ENCODE data around the gene SMOC2.
"Not testable (repeated sequence)": the region's sequence is repeated elsewhere in the genome, so short reads cannot be mapped to it uniquely, and the experiment has no call there.

Gene SMOC2

GRCh38 chr6:168538892-168539811, 98.2 kb downstream of the SMOC2 start:
- DNase-seq (ENCODE audit: low read depth), result no peak

- DNase-seq (ENCODE audit: low read depth), result no peak
Measured at GRCh38 chr6:168540713-168541291, 99.8 kb downstream of the SMOC2 start.

- DNase-seq (ENCODE audit: low read depth), result no peak
Measured at GRCh38 chr6:168541307-168541706, 100.3 kb downstream of the SMOC2 start.

- no peak for DNase-seq (ENCODE audit: low read depth)
Measured at GRCh38 chr6:168542301-168542700, 101.3 kb downstream of the SMOC2 start.

- no peak for DNase-seq (ENCODE audit: low read depth)
Measured at GRCh38 chr6:168545428-168545827, 104.4 kb downstream of the SMOC2 start.

GRCh38 chr6:168546151-168546550, 105.2 kb downstream of the SMOC2 start:
- DNase-seq (ENCODE audit: low read depth), result no peak

GRCh38 chr6:168546730-168547129, 105.7 kb downstream of the SMOC2 start:
- no peak for DNase-seq (ENCODE audit: low read depth)

GRCh38 chr6:168550326-168550725, 109.3 kb downstream of the SMOC2 start:
- no peak for DNase-seq (ENCODE audit: low read depth)

- DNase-seq (ENCODE audit: low read depth), result no peak
Measured at GRCh38 chr6:168554472-168554871, 113.5 kb downstream of the SMOC2 start.

GRCh38 chr6:168554898-168555617, 114.1 kb downstream of the SMOC2 start:
- DNase-seq (ENCODE audit: low read depth), result no peak

GRCh38 chr6:168555618-168556273, 114.8 kb downstream of the SMOC2 start:
- no peak for DNase-seq (ENCODE audit: low read depth)

GRCh38 chr6:168557512-168557911, 116.5 kb downstream of the SMOC2 start:
- DNase-seq (ENCODE audit: low read depth), result no peak

- no peak for DNase-seq (ENCODE audit: low read depth)
Measured at GRCh38 chr6:168558686-168559085, 117.7 kb downstream of the SMOC2 start.

- DNase-seq (ENCODE audit: low read depth), result no peak
Measured at GRCh38 chr6:168559574-168560098, 118.7 kb downstream of the SMOC2 start.

- no peak for DNase-seq (ENCODE audit: low read depth)
Measured at GRCh38 chr6:168560126-168560525, 119.1 kb downstream of the SMOC2 start.

- DNase-seq (ENCODE audit: low read depth), result no peak
Measured at GRCh38 chr6:168562576-168563151, 121.7 kb downstream of the SMOC2 start.

- no peak for DNase-seq (ENCODE audit: low read depth)
Measured at GRCh38 chr6:168563656-168564055, 122.7 kb downstream of the SMOC2 start.

GRCh38 chr6:168565112-168565511, 124.1 kb downstream of the SMOC2 start:
- no peak for DNase-seq (ENCODE audit: low read depth)

- DNase-seq (ENCODE audit: low read depth), result no peak
Measured at GRCh38 chr6:168570211-168570610, 129.2 kb downstream of the SMOC2 start.

GRCh38 chr6:168571268-168571667, 130.3 kb downstream of the SMOC2 start:
- no peak for DNase-seq (ENCODE audit: low read depth)

- DNase-seq (ENCODE audit: low read depth), result not testable (repeated sequence)
Measured at GRCh38 chr6:168573276-168573835, 132.4 kb downstream of the SMOC2 start.
